ENCODE results near the gene UBXN2A.
A peak's percentile ranks its signal among the peaks of the same experiment; 100 is the strongest.

Gene UBXN2A

GRCh38 chr2:24016853-24017703, 76.8 kb downstream of the UBXN2A start:
- no peak for TF ChIP-seq CTCF (IDR thresholded peaks at IDR 0.05; ENCODE audit: control insufficient read depth, insufficient read depth, low read depth, low read length, missing control alignments)
- DNase-seq (ENCODE audit: low read depth) = no peak
- H3K4me3 ChIP-seq (ENCODE audit: control insufficient read depth, low read depth, low read length) = no peak overlapping the region

GRCh38 chr2:24017711-24018110, 77.4 kb downstream of the UBXN2A start:
- TF ChIP-seq CTCF (IDR thresholded peaks at IDR 0.05; ENCODE audit: control insufficient read depth, insufficient read depth, low read depth, low read length, missing control alignments) = no peak
- DNase-seq (ENCODE audit: low read depth) = no peak
- no peak overlapping the region for H3K4me3 ChIP-seq (ENCODE audit: control insufficient read depth, low read depth, low read length)

DNA sequence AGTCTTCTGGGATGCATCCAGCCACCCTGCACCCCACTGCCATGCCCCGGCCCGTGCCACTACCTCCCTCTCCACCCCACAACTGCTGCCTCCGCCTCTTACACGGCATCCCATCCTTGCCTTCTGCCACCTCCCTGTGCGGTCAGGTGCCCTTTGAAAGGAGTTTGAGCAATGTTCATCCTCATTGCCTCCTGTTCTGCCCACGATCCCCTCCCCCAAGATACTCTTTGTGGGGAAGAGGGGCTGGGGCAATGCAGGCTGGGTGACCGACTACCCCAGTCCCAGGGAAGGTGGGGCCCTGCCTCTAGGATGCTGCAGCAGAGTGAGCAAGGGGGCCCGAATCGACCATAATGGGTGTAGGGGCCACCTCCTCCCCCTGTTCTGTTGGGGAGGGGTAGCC, 78.0 kb downstream of the UBXN2A start:
- DNase-seq (ENCODE audit: low read depth) = no peak
- H3K4me3 ChIP-seq (ENCODE audit: control insufficient read depth, low read depth, low read length) = no peak overlapping the region
- TF ChIP-seq CTCF (IDR thresholded peaks at IDR 0.05; ENCODE audit: control insufficient read depth, insufficient read depth, low read depth, low read length, missing control alignments) = no peak

DNA sequence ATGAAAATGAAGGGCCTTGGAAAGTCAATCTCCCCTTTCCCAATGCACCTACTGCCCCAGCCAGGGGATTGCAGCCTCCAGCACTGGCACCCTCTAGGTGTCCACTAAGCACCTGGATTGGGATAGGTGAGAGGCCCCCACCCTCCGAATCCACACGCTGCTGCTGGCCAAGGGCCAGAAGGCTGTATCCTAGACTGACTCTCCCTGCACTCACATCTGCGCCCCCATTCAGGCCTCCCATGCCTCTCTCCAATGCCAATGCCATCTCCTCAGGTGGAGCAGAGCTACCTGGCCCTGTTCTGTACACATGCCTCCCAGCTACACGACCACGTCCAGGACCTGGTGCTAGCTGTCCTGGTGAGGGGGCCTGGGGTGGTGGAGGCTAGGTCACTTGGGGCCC, 79.5 kb downstream of the UBXN2A start:
- no peak for TF ChIP-seq CTCF (IDR thresholded peaks at IDR 0.05; ENCODE audit: control insufficient read depth, insufficient read depth, low read depth, low read length, missing control alignments)
- no peak for DNase-seq (ENCODE audit: low read depth)
- no peak overlapping the region for H3K4me3 ChIP-seq (ENCODE audit: control insufficient read depth, low read depth, low read length)

GRCh38 chr2:24020244-24020643, 80.0 kb downstream of the UBXN2A start:
- no peak overlapping the region for H3K4me3 ChIP-seq (ENCODE audit: control insufficient read depth, low read depth, low read length)
- no peak for DNase-seq (ENCODE audit: low read depth)
- TF ChIP-seq CTCF (IDR thresholded peaks at IDR 0.05; ENCODE audit: control insufficient read depth, insufficient read depth, low read depth, low read length, missing control alignments) = no peak

GRCh38 chr2:24021122-24021998, 81.1 kb downstream of the UBXN2A start:
- peak; percentile 23 for TF ChIP-seq CTCF (IDR thresholded peaks at IDR 0.05; ENCODE audit: control insufficient read depth, insufficient read depth, low read depth, low read length, missing control alignments)
- H3K4me3 ChIP-seq (ENCODE audit: control insufficient read depth, low read depth, low read length) = no peak overlapping the region
- no peak for DNase-seq (ENCODE audit: low read depth)

All from AG09309 (cell line).